SK-N-SH treated with all-trans-retinoic acid at 6 μM for 48 hours (cell line): ENCODE results near the gene APLF.

ENCODE experiments used
- ATAC-seq: fragments of 200-7000 bp; cut with Tn5 transposase; 3 replicates; pipeline ENCODE4 v1.9.1; 2020; ENCODE audit warnings: mild to moderate bottlenecking, moderate library complexity
- ARNTL ChIP-seq: fragments of 450-650 bp; formaldehyde crosslinking; IDR thresholded peaks from 2 replicates; pipeline ENCODE4 v1.5.0; 2020; ENCODE audit warnings: low read depth, mild to moderate bottlenecking, moderate library complexity, borderline replicate concordance
- BACH2 ChIP-seq: fragments of 250-450 bp; sonication (Bioruptor Pico); IDR thresholded peaks from 2 replicates; pipeline ENCODE4 v1.9.0; 2021; ENCODE audit warnings: mild to moderate bottlenecking, borderline replicate concordance
- CREB5 ChIP-seq: fragments of 250-450 bp; sonication (Bioruptor Pico); IDR thresholded peaks from 2 replicates; pipeline ENCODE4 v1.5.1; 2020; ENCODE audit warnings: low read depth, mild to moderate bottlenecking, moderate library complexity
- CSRNP3 ChIP-seq: fragments of 250-450 bp; sonication (Bioruptor Pico); IDR thresholded peaks from 2 replicates; pipeline ENCODE4 v1.5.1; 2021; ENCODE audit warnings: mild to moderate bottlenecking, moderate library complexity
- ESRRG ChIP-seq: fragments of 250-450 bp; sonication (Bioruptor Pico); IDR thresholded peaks from 2 replicates; pipeline ENCODE4 v1.6.1; 2021; ENCODE audit warnings: mild to moderate bottlenecking
- GLIS3 ChIP-seq: fragments of 250-450 bp; sonication (Bioruptor Pico); IDR thresholded peaks from 2 replicates; pipeline ENCODE4 v1.5.0; 2020; ENCODE audit warnings: mild to moderate bottlenecking, moderate library complexity
- OSR1 ChIP-seq: fragments of 250-450 bp; sonication (Bioruptor Pico); IDR thresholded peaks from 2 replicates; pipeline ENCODE4 v1.8.0; 2022; ENCODE audit warnings: moderate library complexity, mild to moderate bottlenecking, inconsistent platforms
- PATZ1 ChIP-seq: fragments of 250-450 bp; sonication (Bioruptor Pico); IDR thresholded peaks from 2 replicates; pipeline ENCODE4 v1.8.0; 2020; ENCODE audit warnings: mild to moderate bottlenecking, moderate library complexity, borderline replicate concordance
- POU6F1 ChIP-seq: fragments of 250-450 bp; sonication (Bioruptor Pico); IDR thresholded peaks from 2 replicates; pipeline ENCODE4 v1.8.0; 2021; ENCODE audit warnings: low read depth, mild to moderate bottlenecking, moderate library complexity, borderline replicate concordance
- PPARA ChIP-seq: fragments of 250-450 bp; sonication (Bioruptor Pico); IDR thresholded peaks from 2 replicates; pipeline ENCODE4 v1.5.0; 2020; ENCODE audit warnings: mild to moderate bottlenecking, borderline replicate concordance
- RARB ChIP-seq: fragments of 250-450 bp; sonication (Bioruptor Pico); IDR thresholded peaks from 2 replicates; pipeline ENCODE4 v1.8.0; 2021; ENCODE audit warnings: mild to moderate bottlenecking, moderate library complexity
- SNAI2 ChIP-seq: fragments of 250-450 bp; sonication (Bioruptor Pico); IDR thresholded peaks from 2 replicates; pipeline ENCODE4 v1.5.0; 2020; ENCODE audit warnings: mild to moderate bottlenecking, moderate library complexity
- TCF4 ChIP-seq: fragments of 250-450 bp; sonication (Bioruptor Pico); IDR thresholded peaks from 2 replicates; pipeline ENCODE4 v1.8.0; 2021; ENCODE audit warnings: mild to moderate bottlenecking, moderate library complexity, borderline replicate concordance
- TSHZ2 ChIP-seq: fragments of 250-450 bp; sonication (Bioruptor Pico); IDR thresholded peaks from 2 replicates; pipeline ENCODE4 v1.5.0; 2020; ENCODE audit warnings: mild to moderate bottlenecking, moderate library complexity
- ZFP3 ChIP-seq: fragments of 250-450 bp; sonication (Bioruptor Pico); IDR thresholded peaks from 2 replicates; pipeline ENCODE4 v1.5.0; 2020; ENCODE audit warnings: mild to moderate bottlenecking, moderate library complexity
- ZFP30 ChIP-seq: fragments of 450-650 bp; formaldehyde crosslinking; IDR thresholded peaks from 2 replicates; pipeline ENCODE4 v1.5.0; 2022; ENCODE audit warnings: mild to moderate bottlenecking, moderate library complexity
- ZNF565 ChIP-seq: fragments of 450-650 bp; formaldehyde crosslinking; conservative IDR thresholded peaks from 2 replicates; pipeline ENCODE4 v1.5.0; 2020; ENCODE audit warnings: low read depth, mild to moderate bottlenecking, moderate library complexity
- ZNF70 ChIP-seq: fragments of 450-650 bp; formaldehyde crosslinking; IDR thresholded peaks from 2 replicates; pipeline ENCODE4 v1.5.0; 2020; ENCODE audit warnings: mild to moderate bottlenecking, moderate library complexity
- ZNF8 ChIP-seq: fragments of 450-650 bp; formaldehyde crosslinking; IDR thresholded peaks from 2 replicates; pipeline ENCODE4 v1.5.0; 2020; ENCODE audit warnings: mild to moderate bottlenecking, moderate library complexity

Gene APLF

GRCh38 chr2:68623820-68624219 is 156.4 kb downstream of the APLF start:
- ATAC-seq = no peak

GRCh38 chr2:68627615-68628014 is 160.2 kb downstream of the APLF start:
- TF ChIP-seq ZNF70 (CRISPR knock-in tag) (no peak), OSR1 (no peak), ZFP30 (CRISPR knock-in tag) (no peak), ESRRG (CRISPR knock-in tag) (no peak)
- no peak for ATAC-seq

More at GRCh38 chr2:68623820-68624219, 156.4 kb downstream of the APLF start:
- TF ChIP-seq ARNTL (CRISPR knock-in tag) (no peak), PPARA (no peak), TCF4 (CRISPR knock-in tag) (no peak), ZNF8 (CRISPR knock-in tag) (no peak), PATZ1 (CRISPR knock-in tag) (no peak), ZFP30 (CRISPR knock-in tag) (no peak), RARB (CRISPR knock-in tag) (no peak), ZFP3 (CRISPR knock-in tag) (no peak), ZNF70 (CRISPR knock-in tag) (no peak), CSRNP3 (no peak), SNAI2 (CRISPR knock-in tag) (no peak), POU6F1 (CRISPR knock-in tag) (no peak), TSHZ2 (no peak), CREB5 (CRISPR knock-in tag) (no peak), GLIS3 (CRISPR knock-in tag) (no peak), BACH2 (CRISPR knock-in tag) (no peak), ESRRG (CRISPR knock-in tag) (no peak), ZNF565 (no peak)
